Fibroblast of the aortic adventitia (primary cell): ENCODE measurements around the gene RPS27. TPM values are rescaled to one million over a fixed set of nuclear protein-coding genes. Genes with fewer than 3 reads are reported as not detected.
A peak's percentile ranks its signal among the peaks of the same experiment; 100 is the strongest.

Source experiments
- DNase-seq: peaks from one replicate; pipeline ENCODE4 v3.0.0-alpha.2; 2010; ENCODE audit warnings: low read depth
- H3K4me3 ChIP-seq: 2 replicates; pipeline ENCODE4 v1.5.1; 2011; ENCODE audit warnings: low read depth, mild to moderate bottlenecking, control low read depth, low read length, moderate library complexity
- total RNA-seq: library from RNA; depleted of rRNA; stranded (reverse); fragments of >200 nt; gene quantifications from 2 replicates; pipeline ENCODE4 v1.2.3, GENCODE V29; 2012; ENCODE audit warnings: low replicate concordance
- TF ChIP-seq, protein P1 (sequence below): IDR thresholded peaks from 2 replicates; pipeline ENCODE4 v1.5.1; 2011; ENCODE audit warnings: mild to moderate bottlenecking, low read length, control low read depth, inconsistent platforms; ENCODE audit not compliant: insufficient read depth

Gene RPS27
- total RNA-seq, 1 donor = 2,665 TPM

DNA sequence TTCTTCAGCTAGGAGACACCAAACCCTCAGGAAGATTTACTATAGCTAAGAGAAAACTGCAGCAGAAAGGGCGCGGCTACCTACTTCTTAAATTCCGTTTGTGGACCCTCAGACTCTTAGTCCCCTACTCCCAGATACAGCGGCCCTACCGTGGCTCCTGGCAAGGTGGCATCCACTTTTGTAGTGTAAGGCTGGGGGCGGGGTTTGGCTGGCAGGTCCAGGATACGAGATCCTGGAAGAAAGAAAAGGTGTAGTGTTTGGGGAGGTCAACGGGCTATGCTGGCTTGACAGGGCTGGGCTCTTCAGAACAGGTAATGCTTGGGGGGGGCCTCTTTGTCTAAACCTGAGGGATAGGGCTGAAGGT lies 22.6 kb upstream of the RPS27 start:
- H3K4me3 ChIP-seq = peak overlapping the region; percentile 77
- TF ChIP-seq, protein P1, sequence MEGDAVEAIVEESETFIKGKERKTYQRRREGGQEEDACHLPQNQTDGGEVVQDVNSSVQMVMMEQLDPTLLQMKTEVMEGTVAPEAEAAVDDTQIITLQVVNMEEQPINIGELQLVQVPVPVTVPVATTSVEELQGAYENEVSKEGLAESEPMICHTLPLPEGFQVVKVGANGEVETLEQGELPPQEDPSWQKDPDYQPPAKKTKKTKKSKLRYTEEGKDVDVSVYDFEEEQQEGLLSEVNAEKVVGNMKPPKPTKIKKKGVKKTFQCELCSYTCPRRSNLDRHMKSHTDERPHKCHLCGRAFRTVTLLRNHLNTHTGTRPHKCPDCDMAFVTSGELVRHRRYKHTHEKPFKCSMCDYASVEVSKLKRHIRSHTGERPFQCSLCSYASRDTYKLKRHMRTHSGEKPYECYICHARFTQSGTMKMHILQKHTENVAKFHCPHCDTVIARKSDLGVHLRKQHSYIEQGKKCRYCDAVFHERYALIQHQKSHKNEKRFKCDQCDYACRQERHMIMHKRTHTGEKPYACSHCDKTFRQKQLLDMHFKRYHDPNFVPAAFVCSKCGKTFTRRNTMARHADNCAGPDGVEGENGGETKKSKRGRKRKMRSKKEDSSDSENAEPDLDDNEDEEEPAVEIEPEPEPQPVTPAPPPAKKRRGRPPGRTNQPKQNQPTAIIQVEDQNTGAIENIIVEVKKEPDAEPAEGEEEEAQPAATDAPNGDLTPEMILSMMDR = no peak
- no peak for DNase-seq

DNA sequence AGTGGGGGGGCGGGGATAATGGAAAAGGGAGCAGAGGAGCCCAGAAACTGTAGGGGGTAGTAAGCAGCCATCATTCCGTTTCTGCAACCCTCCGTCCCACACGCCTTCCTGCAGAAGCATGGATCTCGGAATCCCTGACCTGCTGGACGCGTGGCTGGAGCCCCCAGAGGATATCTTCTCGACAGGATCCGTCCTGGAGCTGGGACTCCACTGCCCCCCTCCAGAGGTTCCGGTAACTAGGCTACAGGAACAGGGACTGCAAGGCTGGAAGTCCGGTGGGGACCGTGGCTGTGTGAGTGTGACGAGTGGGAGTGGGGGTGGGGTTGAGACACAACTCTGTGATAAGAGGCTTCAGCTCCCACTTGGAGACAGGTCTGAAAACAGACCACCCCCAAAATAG lies 22.2 kb upstream of the RPS27 start:
- TF ChIP-seq, protein P1 = no peak
- no peak for DNase-seq
- peak overlapping the region; percentile 77 for H3K4me3 ChIP-seq

DNA sequence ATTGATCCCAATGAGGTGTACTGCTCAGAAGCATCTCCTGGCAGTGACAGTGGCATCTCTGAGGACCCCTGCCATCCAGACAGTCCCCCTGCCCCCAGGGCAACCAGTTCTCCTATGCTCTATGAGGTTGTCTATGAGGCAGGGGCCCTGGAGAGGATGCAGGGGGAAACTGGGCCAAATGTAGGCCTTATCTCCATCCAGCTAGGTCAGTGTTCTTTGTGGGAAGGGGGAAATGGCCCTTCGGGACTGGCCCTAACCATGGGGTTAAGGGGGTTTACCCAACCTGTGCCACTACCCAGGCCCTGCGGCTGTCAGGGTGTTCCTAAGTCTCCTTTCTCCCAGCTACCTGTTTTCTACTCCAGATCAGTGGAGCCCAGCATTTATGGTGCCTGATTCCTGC lies 21.6 kb upstream of the RPS27 start:
- no peak overlapping the region for H3K4me3 ChIP-seq
- TF ChIP-seq, protein P1 = no peak
- DNase-seq = no peak

DNA sequence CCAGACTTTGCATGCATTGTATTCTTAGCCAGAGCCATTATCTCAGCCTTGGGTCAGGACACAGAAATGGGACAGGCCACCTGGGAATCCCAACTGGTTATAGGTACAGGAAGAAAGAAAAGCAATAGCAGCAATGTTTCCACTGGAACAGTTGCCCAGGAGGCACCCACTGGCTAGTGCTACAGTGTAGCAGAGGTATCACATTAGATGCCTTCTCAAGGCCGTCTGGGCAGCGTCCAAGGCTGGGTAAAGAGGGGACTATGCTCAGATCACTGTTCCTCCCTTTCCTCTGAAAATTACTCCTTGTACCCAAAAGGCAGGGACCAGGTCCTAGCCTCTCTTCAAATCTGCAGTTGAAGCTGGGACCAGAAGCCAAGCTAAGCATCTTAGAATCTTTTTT lies 20.2 kb upstream of the RPS27 start:
- TF ChIP-seq, protein P1 = no peak
- no peak overlapping the region for H3K4me3 ChIP-seq
- DNase-seq = no peak

DNA sequence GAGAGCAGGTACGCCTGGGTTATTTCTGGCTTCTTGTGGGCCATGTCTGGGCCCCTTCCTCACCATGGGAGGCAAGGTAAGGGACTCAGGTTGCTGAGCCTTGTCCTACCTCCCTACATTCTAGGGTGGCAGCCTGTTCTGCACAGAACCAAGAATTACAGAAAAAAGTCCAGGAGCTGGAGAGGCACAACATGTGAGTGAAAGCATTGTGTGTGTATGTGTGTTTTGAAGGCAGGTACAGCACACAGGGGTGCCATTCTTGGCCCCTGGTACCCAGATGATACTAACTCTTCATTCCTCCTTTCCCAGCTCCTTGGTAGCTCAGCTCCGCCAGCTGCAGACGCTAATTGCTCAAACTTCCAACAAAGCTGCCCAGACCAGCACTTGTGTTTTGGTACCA lies 17.5 kb upstream of the RPS27 start:
- TF ChIP-seq, protein P1 = no peak
- H3K4me3 ChIP-seq = no peak overlapping the region
- no peak for DNase-seq

GRCh38 chr1:153973525-153973924 lies 17.0 kb upstream of the RPS27 start:
- H3K4me3 ChIP-seq = no peak overlapping the region
- no peak for DNase-seq
- TF ChIP-seq, protein P1 = no peak

GRCh38 chr1:153976819-153977249 lies 13.7 kb upstream of the RPS27 start:
- H3K4me3 ChIP-seq = peak overlapping the region; percentile 98
- TF ChIP-seq, protein P1 = no peak
- DNase-seq = no peak
